ENCODE data around the gene CPT1A.

Gene CPT1A

GRCh38 chr11:68882391-68882790 is 40.7 kb upstream of the CPT1A start:
- TF ChIP-seq EZH2 (IDR thresholded peaks at IDR 0.05; ENCODE audit: borderline replicate concordance, low read length) (no peak), CTCF (IDR thresholded peaks at IDR 0.05; ENCODE audit: low read length) (no peak)
- no peaks in the 10 kb centered on the region for H3K9me2 ChIP-seq (ENCODE audit: low read depth, low read length)
- no peaks in the 10 kb centered on the region for H3K4me1 ChIP-seq (ENCODE audit: insufficient read depth, low read length, severe bottlenecking)
- H3K27ac ChIP-seq (ENCODE audit: low read depth, low read length, poor library complexity, severe bottlenecking) = no peak overlapping the region
- no peak overlapping the region for H3K9ac ChIP-seq (ENCODE audit: low read length)
- no peaks in the 10 kb centered on the region for H3K79me2 ChIP-seq (ENCODE audit: insufficient read depth, low read length)
- H3K27me3 ChIP-seq (ENCODE audit: insufficient read depth, low read length) = no peaks in the 10 kb centered on the region
- no peaks in the 10 kb centered on the region for H3K9me3 ChIP-seq (ENCODE audit: low read length)
- H2AFZ ChIP-seq (ENCODE audit: low read length) = no peak overlapping the region
- H3K4me3 ChIP-seq (ENCODE audit: low read depth, low read length, poor library complexity, severe bottlenecking) = no peak overlapping the region
- no peaks in the 10 kb centered on the region for H4K20me1 ChIP-seq (ENCODE audit: insufficient read depth, low read length)
- no peaks in the 10 kb centered on the region for H3K36me3 ChIP-seq (ENCODE audit: insufficient read depth, low read length)
- H3K4me2 ChIP-seq (ENCODE audit: low read length) = no peak overlapping the region
- H3F3A ChIP-seq (ENCODE audit: insufficient read depth, low read length) = no peaks in the 10 kb centered on the region

- Histone ChIP-seq H3K36me3 (ENCODE audit: insufficient read depth, low read length) (no peaks in the 10 kb centered on the region), H3K27me3 (ENCODE audit: insufficient read depth, low read length) (no peaks in the 10 kb centered on the region), H3K4me3 (ENCODE audit: low read depth, low read length, poor library complexity, severe bottlenecking) (no peak overlapping the region), H3K79me2 (ENCODE audit: insufficient read depth, low read length) (no peaks in the 10 kb centered on the region), H3K4me1 (ENCODE audit: insufficient read depth, low read length, severe bottlenecking) (no peaks in the 10 kb centered on the region), H3K9me3 (ENCODE audit: low read length) (no peaks in the 10 kb centered on the region), H3K9me2 (ENCODE audit: low read depth, low read length) (no peaks in the 10 kb centered on the region), H3K27ac (ENCODE audit: low read depth, low read length, poor library complexity, severe bottlenecking) (no peak overlapping the region), H2AFZ (ENCODE audit: low read length) (no peak overlapping the region), H3K9ac (ENCODE audit: low read length) (no peak overlapping the region), H4K20me1 (ENCODE audit: insufficient read depth, low read length) (no peaks in the 10 kb centered on the region), H3K4me2 (ENCODE audit: low read length) (no peak overlapping the region), H3F3A (ENCODE audit: insufficient read depth, low read length) (no peaks in the 10 kb centered on the region)
- no peak for TF ChIP-seq CTCF (IDR thresholded peaks at IDR 0.05; ENCODE audit: low read length)
- no peak for TF ChIP-seq EZH2 (IDR thresholded peaks at IDR 0.05; ENCODE audit: borderline replicate concordance, low read length)
These were observed 39.6 kb upstream of the CPT1A start for GRCh38 chr11:68881320-68881719.

- H4K20me1 ChIP-seq (ENCODE audit: insufficient read depth, low read length) = no peaks in the 10 kb centered on the region
- no peaks in the 10 kb centered on the region for H3F3A ChIP-seq (ENCODE audit: insufficient read depth, low read length)
- no peaks in the 10 kb centered on the region for H3K36me3 ChIP-seq (ENCODE audit: insufficient read depth, low read length)
- H3K4me1 ChIP-seq (ENCODE audit: insufficient read depth, low read length, severe bottlenecking) = no peaks in the 10 kb centered on the region
- no peaks in the 10 kb centered on the region for H3K9me2 ChIP-seq (ENCODE audit: low read depth, low read length)
- no peak for TF ChIP-seq EZH2 (IDR thresholded peaks at IDR 0.05; ENCODE audit: borderline replicate concordance, low read length)
- no peak for TF ChIP-seq CTCF (IDR thresholded peaks at IDR 0.05; ENCODE audit: low read length)
- no peak overlapping the region for H2AFZ ChIP-seq (ENCODE audit: low read length)
- H3K9ac ChIP-seq (ENCODE audit: low read length) = no peak overlapping the region
- H3K4me3 ChIP-seq (ENCODE audit: low read depth, low read length, poor library complexity, severe bottlenecking) = no peak overlapping the region
- H3K4me2 ChIP-seq (ENCODE audit: low read length) = no peak overlapping the region
- no peaks in the 10 kb centered on the region for H3K79me2 ChIP-seq (ENCODE audit: insufficient read depth, low read length)
- H3K9me3 ChIP-seq (ENCODE audit: low read length) = no peaks in the 10 kb centered on the region
- H3K27me3 ChIP-seq (ENCODE audit: insufficient read depth, low read length) = no peaks in the 10 kb centered on the region
- H3K27ac ChIP-seq (ENCODE audit: low read depth, low read length, poor library complexity, severe bottlenecking) = no peak overlapping the region
These were observed 39.1 kb upstream of the CPT1A start for GRCh38 chr11:68880851-68881250.
